ENCODE measurements around the gene BANF2.

The BANF2 gene

DNA sequence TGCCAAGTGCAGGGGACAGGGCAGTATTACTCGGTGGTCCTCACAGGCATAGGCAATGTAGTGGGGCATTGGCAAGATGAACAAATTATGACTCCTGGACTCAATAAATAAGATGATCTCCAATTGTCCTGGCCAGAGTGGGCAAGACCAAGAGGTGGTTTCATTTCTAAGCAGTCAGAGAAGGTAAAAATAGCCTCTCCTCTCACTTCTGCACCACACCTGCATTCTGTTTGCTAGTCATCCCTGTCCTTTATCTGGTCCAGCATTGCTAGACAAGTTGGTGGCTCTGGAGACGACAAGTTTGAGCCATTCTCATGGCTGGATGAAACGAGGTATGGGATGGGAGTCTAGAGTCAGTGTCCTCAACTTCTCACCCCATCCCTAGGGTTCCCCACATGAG is 83.0 kb downstream of the BANF2 start:
- Histone ChIP-seq H3K9me3 (no peaks in the 10 kb centered on the region), H3K4me1 (no peaks in the 10 kb centered on the region), H3K36me3 (no peaks in the 10 kb centered on the region), H3K27me3 (no peaks in the 10 kb centered on the region), H3K4me3 (ENCODE audit: low read depth, low read length) (no peak overlapping the region)
- no peak for DNase-seq
- TF ChIP-seq, protein P1, sequence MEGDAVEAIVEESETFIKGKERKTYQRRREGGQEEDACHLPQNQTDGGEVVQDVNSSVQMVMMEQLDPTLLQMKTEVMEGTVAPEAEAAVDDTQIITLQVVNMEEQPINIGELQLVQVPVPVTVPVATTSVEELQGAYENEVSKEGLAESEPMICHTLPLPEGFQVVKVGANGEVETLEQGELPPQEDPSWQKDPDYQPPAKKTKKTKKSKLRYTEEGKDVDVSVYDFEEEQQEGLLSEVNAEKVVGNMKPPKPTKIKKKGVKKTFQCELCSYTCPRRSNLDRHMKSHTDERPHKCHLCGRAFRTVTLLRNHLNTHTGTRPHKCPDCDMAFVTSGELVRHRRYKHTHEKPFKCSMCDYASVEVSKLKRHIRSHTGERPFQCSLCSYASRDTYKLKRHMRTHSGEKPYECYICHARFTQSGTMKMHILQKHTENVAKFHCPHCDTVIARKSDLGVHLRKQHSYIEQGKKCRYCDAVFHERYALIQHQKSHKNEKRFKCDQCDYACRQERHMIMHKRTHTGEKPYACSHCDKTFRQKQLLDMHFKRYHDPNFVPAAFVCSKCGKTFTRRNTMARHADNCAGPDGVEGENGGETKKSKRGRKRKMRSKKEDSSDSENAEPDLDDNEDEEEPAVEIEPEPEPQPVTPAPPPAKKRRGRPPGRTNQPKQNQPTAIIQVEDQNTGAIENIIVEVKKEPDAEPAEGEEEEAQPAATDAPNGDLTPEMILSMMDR (IDR thresholded peaks at IDR 0.05; ENCODE audit: low read depth, low read length): no peak

DNA sequence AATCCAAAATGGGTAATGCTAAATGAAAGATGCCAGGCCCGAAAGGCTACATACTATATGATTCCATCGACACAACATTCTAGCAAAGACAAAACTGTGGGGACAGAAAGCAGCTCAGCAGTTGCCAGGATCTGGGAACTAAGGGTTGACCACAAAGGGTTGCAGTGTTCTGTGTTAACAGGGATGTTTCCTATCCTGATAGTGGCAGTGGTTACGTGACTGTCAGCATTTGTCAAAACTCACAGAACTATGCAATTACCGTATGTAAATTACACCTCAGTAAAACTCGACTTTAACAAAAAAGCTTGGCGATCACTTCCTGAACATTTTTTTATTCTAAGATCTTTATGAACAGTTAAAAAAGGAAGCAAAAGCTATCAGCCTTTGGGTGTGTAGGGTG is 83.9 kb downstream of the BANF2 start:
- Histone ChIP-seq H3K4me3 (ENCODE audit: low read depth, low read length) (no peak overlapping the region), H3K36me3 (no peaks in the 10 kb centered on the region), H3K4me1 (no peaks in the 10 kb centered on the region), H3K9me3 (no peaks in the 10 kb centered on the region), H3K27me3 (no peaks in the 10 kb centered on the region)
- DNase-seq: no peak
- TF ChIP-seq, protein P1 (IDR thresholded peaks at IDR 0.05; ENCODE audit: low read depth, low read length): no peak

DNA sequence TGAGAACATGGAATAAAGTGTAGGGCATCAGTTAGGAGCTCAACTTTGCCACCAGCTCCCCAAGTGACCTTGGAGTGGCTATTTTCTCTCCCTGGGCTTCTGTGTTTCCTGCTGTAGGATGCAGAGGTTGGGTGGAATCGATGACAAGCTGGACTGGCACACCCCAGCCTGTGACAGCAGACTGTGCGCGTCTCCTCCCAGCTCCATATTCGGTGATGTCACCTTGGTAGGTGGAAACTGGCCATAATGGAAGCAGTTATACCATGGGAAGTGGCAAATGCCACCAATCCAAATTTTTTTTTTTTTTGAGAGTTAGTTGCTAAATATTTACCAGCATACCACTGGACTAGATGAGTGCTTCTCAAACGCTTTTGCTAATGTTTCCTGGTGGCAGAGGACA is 85.2 kb downstream of the BANF2 start:
- TF ChIP-seq, protein P1 (IDR thresholded peaks at IDR 0.05; ENCODE audit: low read depth, low read length): no peak
- no peak for DNase-seq
- no peaks in the 10 kb centered on the region for H3K4me1 ChIP-seq

More for the DNA sequence above, 85.2 kb downstream of the BANF2 start:
- Histone ChIP-seq H3K4me3 (ENCODE audit: low read depth, low read length) (no peak overlapping the region), H3K9me3 (no peaks in the 10 kb centered on the region), H3K36me3 (no peaks in the 10 kb centered on the region), H3K27me3 (no peaks in the 10 kb centered on the region)

Measured in BE2C (cell line).